Activated CD4-positive, alpha-beta memory T cell treated with anti-CD3 and anti-CD28 coated beads for 36 hours (primary cell): Measurements from ENCODE around the gene SH3BP2. TPM values are rescaled to one million over a fixed set of nuclear protein-coding genes. Genes with fewer than 3 reads are reported as not detected.

Source experiments
- CTCF ChIA-PET: fragments of 350-600 bp; sonication (Branson Sonifier 250); formaldehyde crosslinking; loops from one replicate; lab custom pipeline; 2021; ENCODE audit warnings: antibody characterized with exemption, inconsistent platforms; lab: Charles Lee
- POLR2A ChIA-PET: fragments of 350-600 bp; sonication (Branson Sonifier 250); formaldehyde crosslinking; loops from one replicate; lab custom pipeline; 2021; ENCODE audit warnings: antibody characterized with exemption; lab: Charles Lee
- DNase-seq: peaks from one replicate; pipeline ENCODE4 v3.0.0-alpha.2; 2020
- H3K27ac Mint-ChIP-seq: one replicate; pipeline ENCODE4 v1.8.0; 2021; ENCODE audit warnings: mixed read lengths
- H3K27me3 Mint-ChIP-seq: one replicate; pipeline ENCODE4 v1.8.0; 2021; ENCODE audit warnings: mixed read lengths
- H3K36me3 Mint-ChIP-seq: one replicate; pipeline ENCODE4 v1.8.0; 2021; ENCODE audit warnings: mixed read lengths
- H3K4me1 Mint-ChIP-seq: one replicate; pipeline ENCODE4 v1.8.0; 2021; ENCODE audit warnings: low read depth, mixed read lengths
- H3K4me3 Mint-ChIP-seq: one replicate; pipeline ENCODE4 v1.8.0; 2021; ENCODE audit warnings: mild to moderate bottlenecking, mixed read lengths
- H3K9me3 Mint-ChIP-seq: one replicate; pipeline ENCODE4 v1.8.0; 2021; ENCODE audit warnings: mixed read lengths
- intact Hi-C: fragments of 100-400 bp; cut with micrococcal nuclease; formaldehyde crosslinking; loops from one replicate; pipeline ENCODE4 v1.15.1; 2023
- total RNA-seq, 2 experiments: library from RNA; stranded (reverse); gene quantifications; one replicate each; pipeline ENCODE4 v1.2.3, GENCODE V29; 2021

The SH3BP2 gene
- total RNA-seq, 2 experiments from 2014 or later, result 55.9 to 62.8 TPM

GRCh38 chr4:2799971-2800690, 7.2 kb downstream of the SH3BP2 start:
- no peak for DNase-seq
- Mint-ChIP-seq H3K27me3 (no peaks in the 10 kb centered on the region), H3K4me3 (peak overlapping the region; percentile 32), H3K36me3 (no peaks in the 10 kb centered on the region), H3K4me1 (peaks cover 48% of the 10 kb centered on the region), H3K27ac (peak overlapping the region; percentile 56), H3K9me3 (no peaks in the 10 kb centered on the region)
- intact Hi-C loops, result loop anchor here (5.0 kb wide), 2 partner anchors 38 to 42 kb away; partner anchors contain the start of gene ADD1
- ChIA-PET CTCF (interaction anchor here (0.8 to 3.9 kb wide), 4 partner anchors 13 to 154 kb away, joined by 3 to 20 read pairs (median 4); no protein-coding TSS in a partner anchor), POLR2A (interaction anchor here (0.7 to 3.5 kb wide), 3 partner anchors 11 to 165 kb away, joined by 3 to 21 read pairs (median 3); no protein-coding TSS in a partner anchor)

GRCh38 chr4:2800691-2801596, 8.1 kb downstream of the SH3BP2 start:
- ChIA-PET CTCF (interaction anchor here (1.0 kb wide), 1 partner anchor 18 kb away, joined by 3 read pairs; no protein-coding TSS in a partner anchor), POLR2A (no interaction called here)
- DNase-seq, result peak; percentile 47
- H3K27ac Mint-ChIP-seq, result peak overlapping the region; percentile 58
- intact Hi-C loops, result no loop called here
- peaks cover 42% of the 10 kb centered on the region for H3K4me1 Mint-ChIP-seq
- peak overlapping the region; percentile 53 for H3K4me3 Mint-ChIP-seq
- H3K36me3 Mint-ChIP-seq, result peaks cover 1% of the 10 kb centered on the region
- H3K27me3 Mint-ChIP-seq, result no peaks in the 10 kb centered on the region
- H3K9me3 Mint-ChIP-seq, result no peaks in the 10 kb centered on the region

- POLR2A ChIA-PET, result no interaction called here
- CTCF ChIA-PET, result no interaction called here
- no peak overlapping the region for H3K4me3 Mint-ChIP-seq
- no peak for DNase-seq
- peaks cover 1% of the 10 kb centered on the region for H3K36me3 Mint-ChIP-seq
- no peak overlapping the region for H3K27ac Mint-ChIP-seq
- H3K9me3 Mint-ChIP-seq, result no peaks in the 10 kb centered on the region
- H3K4me1 Mint-ChIP-seq, result peaks cover 36% of the 10 kb centered on the region
- no peaks in the 10 kb centered on the region for H3K27me3 Mint-ChIP-seq
- intact Hi-C loops, result no loop called here
Measured at GRCh38 chr4:2802618-2803531, 10.0 kb downstream of the SH3BP2 start.

DNA sequence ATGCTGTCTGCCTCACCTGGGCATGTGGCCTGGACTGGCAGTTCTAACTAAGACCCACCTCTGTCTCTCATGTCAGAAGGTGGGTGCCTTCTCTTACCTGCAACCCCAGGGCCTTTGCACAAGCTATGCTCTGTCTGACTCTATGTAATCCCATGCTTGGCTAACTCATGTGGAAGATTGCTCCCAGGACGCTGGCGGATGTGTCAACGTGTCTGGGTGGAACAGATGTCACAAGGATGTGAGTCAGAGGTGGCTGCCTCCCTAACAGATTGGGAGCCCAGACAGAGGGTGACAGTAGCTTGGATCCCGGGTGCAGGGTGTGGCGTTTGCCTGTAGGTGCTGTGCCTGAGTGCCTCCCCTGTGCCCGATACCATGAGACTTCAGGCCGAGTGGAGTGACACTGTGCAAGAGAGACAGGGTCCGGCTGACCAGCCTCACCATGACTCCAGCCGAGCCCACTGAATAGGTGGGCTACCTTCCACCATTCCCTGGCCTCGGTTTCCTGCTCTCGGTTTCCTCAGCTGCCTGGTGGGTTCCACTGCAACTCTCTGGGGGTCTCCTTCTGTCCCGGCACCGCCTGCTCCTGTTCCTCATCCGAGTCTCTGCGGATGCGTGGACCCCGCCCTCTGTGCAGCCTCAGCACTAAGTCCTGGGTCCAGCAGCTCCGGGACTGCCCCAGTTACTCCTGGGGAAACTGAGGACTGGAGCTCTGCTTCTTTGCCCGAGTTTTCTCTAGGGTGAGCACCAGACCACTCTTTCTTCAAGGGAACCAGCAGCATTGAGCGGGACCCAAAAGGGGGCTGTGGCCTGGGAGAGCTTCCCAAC, 11.0 kb downstream of the SH3BP2 start:
- H3K36me3 Mint-ChIP-seq, result peaks cover 1% of the 10 kb centered on the region
- no peak for DNase-seq
- POLR2A ChIA-PET, result no interaction called here
- no peak overlapping the region for H3K4me3 Mint-ChIP-seq
- H3K4me1 Mint-ChIP-seq, result peaks cover 26% of the 10 kb centered on the region
- H3K27ac Mint-ChIP-seq, result no peak overlapping the region
- CTCF ChIA-PET, result no interaction called here
- H3K9me3 Mint-ChIP-seq, result no peaks in the 10 kb centered on the region
- intact Hi-C loops, result no loop called here
- no peaks in the 10 kb centered on the region for H3K27me3 Mint-ChIP-seq

DNA sequence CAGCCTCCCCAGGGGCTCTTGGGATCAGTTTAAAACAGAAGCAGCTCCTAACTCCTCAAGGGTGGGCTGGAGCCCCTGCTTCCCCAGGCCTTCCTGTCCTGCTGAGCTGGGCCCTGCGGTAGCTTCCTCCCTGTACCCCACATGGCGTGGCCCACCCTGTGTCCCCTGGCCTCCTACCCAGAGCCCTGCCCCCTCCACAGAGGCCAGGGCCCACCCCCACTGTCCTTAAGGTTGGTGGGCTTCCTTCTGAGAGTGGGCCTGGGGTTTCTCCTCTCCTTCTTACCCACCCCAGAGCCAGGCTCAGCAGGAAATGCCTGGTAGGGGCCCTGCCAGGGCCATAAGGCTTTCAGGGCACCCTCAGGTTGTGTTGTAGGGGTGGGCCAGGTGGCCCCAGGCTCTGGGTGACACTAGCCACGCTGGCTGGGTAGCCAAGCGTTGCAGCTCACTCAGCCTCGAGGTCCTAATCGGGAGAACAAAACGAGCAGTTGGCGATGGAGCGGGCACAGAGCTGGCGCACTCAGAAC, 11.6 kb downstream of the SH3BP2 start:
- no peaks in the 10 kb centered on the region for H3K9me3 Mint-ChIP-seq
- H3K4me1 Mint-ChIP-seq, result peaks cover 19% of the 10 kb centered on the region
- no peak for DNase-seq
- peaks cover 1% of the 10 kb centered on the region for H3K36me3 Mint-ChIP-seq
- no peaks in the 10 kb centered on the region for H3K27me3 Mint-ChIP-seq
- ChIA-PET POLR2A (no interaction called here), CTCF (no interaction called here)
- intact Hi-C loops, result no loop called here
- H3K4me3 Mint-ChIP-seq, result no peak overlapping the region
- no peak overlapping the region for H3K27ac Mint-ChIP-seq

DNA sequence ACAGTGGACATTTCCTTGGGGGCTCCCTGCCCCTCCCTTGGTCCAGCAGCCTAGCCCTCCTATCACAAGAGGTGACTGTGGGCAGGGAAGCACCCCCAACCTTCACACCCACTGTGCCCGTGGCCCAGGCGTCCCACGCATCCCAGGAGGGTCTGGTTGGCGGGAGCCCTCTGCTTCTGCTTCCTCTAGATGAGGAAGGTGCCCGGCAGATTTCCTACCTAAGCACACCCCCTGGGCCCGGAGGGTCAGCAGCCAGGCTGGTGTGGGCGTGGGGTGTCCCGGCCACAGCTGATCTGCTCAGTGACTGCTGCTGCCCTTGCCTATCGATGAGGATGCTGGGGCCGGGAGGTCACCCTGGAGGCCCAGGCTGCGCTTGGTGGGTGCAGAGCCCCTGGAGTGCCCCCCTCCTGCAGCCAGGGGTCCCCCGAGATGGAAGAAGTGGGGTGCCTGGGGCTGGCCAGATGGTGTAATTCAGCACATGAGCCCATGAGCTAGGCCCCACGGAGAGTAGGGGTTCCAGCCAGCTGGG, 12.2 kb downstream of the SH3BP2 start:
- no peak overlapping the region for H3K27ac Mint-ChIP-seq
- intact Hi-C loops, result no loop called here
- ChIA-PET CTCF (no interaction called here), POLR2A (no interaction called here)
- no peak overlapping the region for H3K4me3 Mint-ChIP-seq
- H3K4me1 Mint-ChIP-seq, result peaks cover 17% of the 10 kb centered on the region
- no peaks in the 10 kb centered on the region for H3K27me3 Mint-ChIP-seq
- no peak for DNase-seq
- H3K36me3 Mint-ChIP-seq, result peaks cover 1% of the 10 kb centered on the region
- H3K9me3 Mint-ChIP-seq, result no peaks in the 10 kb centered on the region

DNA sequence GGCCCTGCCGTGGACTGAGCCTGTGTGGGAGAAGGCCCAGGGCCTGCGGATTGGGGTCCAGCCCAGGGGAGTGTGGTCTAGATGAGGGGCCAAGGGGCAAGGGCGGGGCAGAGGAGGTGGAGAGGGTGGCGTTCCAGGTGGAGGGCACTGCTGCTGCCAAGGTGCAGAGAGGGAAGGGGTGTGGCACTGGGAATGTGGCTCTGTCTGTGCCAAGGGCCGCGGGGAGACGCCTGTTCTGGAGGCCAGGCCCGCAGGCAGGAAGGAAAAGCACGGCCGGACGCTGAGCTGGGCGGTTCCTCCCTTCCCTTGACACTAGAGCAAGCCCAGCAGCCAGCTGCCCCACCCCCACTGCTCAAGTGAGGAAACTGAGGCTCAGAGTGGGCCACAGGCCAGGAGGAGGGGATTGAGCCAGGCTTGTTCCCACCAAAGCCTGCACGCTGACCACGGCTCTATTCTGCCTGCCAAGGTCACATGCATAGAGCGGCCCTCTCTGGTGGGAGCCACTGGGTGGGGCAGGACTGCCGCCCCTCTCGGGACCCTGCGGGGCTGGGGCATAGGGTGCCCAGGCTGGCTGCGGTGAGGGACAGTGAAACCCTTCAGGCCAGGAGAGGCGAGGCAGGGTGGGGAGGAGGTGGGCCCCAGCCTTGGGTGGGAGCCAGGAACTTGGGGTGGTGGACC, 13.0 kb downstream of the SH3BP2 start:
- ChIA-PET POLR2A (no interaction called here), CTCF (no interaction called here)
- Mint-ChIP-seq H3K27me3 (no peaks in the 10 kb centered on the region), H3K9me3 (no peaks in the 10 kb centered on the region), H3K27ac (no peak overlapping the region), H3K36me3 (peaks cover 1% of the 10 kb centered on the region), H3K4me3 (no peak overlapping the region), H3K4me1 (peaks cover 11% of the 10 kb centered on the region)
- intact Hi-C loops, result no loop called here
- DNase-seq, result no peak

- POLR2A ChIA-PET, result no interaction called here
- H3K36me3 Mint-ChIP-seq, result peaks cover 1% of the 10 kb centered on the region
- no peak overlapping the region for H3K4me3 Mint-ChIP-seq
- H3K9me3 Mint-ChIP-seq, result no peaks in the 10 kb centered on the region
- no peak for DNase-seq
- intact Hi-C loops, result no loop called here
- H3K4me1 Mint-ChIP-seq, result peaks cover 6% of the 10 kb centered on the region
- CTCF ChIA-PET, result no interaction called here
- no peaks in the 10 kb centered on the region for H3K27me3 Mint-ChIP-seq
- H3K27ac Mint-ChIP-seq, result no peak overlapping the region
Measured at GRCh38 chr4:2806390-2807355, 13.8 kb downstream of the SH3BP2 start.

DNA sequence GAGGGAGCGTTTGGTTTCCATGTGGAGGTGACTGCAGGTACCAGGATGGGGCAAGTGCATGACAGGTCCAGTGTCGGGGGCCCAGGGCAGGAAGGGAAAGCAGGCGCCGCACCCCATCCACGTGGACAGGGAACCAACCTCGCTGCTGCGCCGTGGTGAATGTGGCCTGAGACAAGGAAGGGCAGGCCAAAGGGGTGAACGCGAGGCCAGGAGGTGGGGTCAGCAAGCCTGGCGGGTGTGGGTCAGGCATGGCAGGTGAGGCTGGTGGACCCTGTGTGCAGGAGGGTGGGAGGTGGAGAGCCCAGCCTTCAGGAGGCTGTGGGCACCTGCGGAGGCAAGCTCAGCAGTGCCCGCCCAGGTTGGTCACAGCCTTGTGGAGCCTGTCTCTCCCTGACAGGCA, 14.7 kb downstream of the SH3BP2 start:
- H3K4me1 Mint-ChIP-seq, result peaks cover 11% of the 10 kb centered on the region
- H3K27ac Mint-ChIP-seq, result peak overlapping the region; percentile 23
- POLR2A ChIA-PET, result no interaction called here
- peaks cover 1% of the 10 kb centered on the region for H3K36me3 Mint-ChIP-seq
- no peak for DNase-seq
- no peak overlapping the region for H3K4me3 Mint-ChIP-seq
- H3K9me3 Mint-ChIP-seq, result no peaks in the 10 kb centered on the region
- no peaks in the 10 kb centered on the region for H3K27me3 Mint-ChIP-seq
- CTCF ChIA-PET, result no interaction called here
- intact Hi-C loops, result no loop called here

DNA sequence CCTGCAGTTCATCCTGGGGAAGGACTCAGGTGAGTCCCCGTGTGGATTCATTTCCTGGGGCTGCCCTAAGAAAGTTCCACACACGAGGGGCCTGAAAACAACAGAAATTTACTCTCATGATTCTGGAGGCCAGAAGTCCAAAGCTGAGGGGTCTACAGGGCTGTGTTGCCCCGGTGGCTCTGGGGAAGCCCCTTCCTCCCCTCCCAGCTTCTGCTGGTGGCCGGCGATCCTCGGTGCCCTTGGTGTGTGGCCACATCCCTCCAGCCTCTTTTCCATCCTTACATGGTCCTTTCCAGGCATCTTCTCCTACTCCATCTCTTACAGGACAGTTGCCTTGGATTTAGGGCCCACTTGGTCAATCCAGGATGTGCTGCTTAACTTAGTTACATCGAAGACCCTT, 15.1 kb downstream of the SH3BP2 start:
- Mint-ChIP-seq H3K27ac (no peak overlapping the region), H3K4me3 (no peak overlapping the region), H3K36me3 (peaks cover 5% of the 10 kb centered on the region), H3K4me1 (peaks cover 15% of the 10 kb centered on the region), H3K9me3 (no peaks in the 10 kb centered on the region), H3K27me3 (no peaks in the 10 kb centered on the region)
- intact Hi-C loops, result no loop called here
- CTCF ChIA-PET, result no interaction called here
- DNase-seq, result no peak
- POLR2A ChIA-PET, result no interaction called here
